SU-DHL-6 (cell line): ENCODE measurements around the gene PORCN.
"Not testable (repeated sequence)": the region's sequence is repeated elsewhere in the genome, so short reads cannot be mapped to it uniquely, and the experiment has no call there.

Experiments used
- H2AFZ ChIP-seq: fragments of 200-600 bp; sonication (generic); 2 replicates; pipeline ENCODE4 v1.6.1; 2014; ENCODE audit warnings: low read depth, mild to moderate bottlenecking, moderate library complexity, mixed read lengths, antibody characterized with exemption, low read length; ENCODE audit not compliant: severe bottlenecking
- H3F3A ChIP-seq: fragments of 200-600 bp; shearing (Covaris generic); 2 replicates; pipeline ENCODE4 v1.6.0; 2016; ENCODE audit warnings: antibody characterized with exemption, mild to moderate bottlenecking; ENCODE audit not compliant: insufficient read depth
- H3K27ac ChIP-seq: fragments of 200-600 bp; sonication (generic); 2 replicates; pipeline ENCODE4 v1.5.1; 2016; ENCODE audit warnings: low read depth, mild to moderate bottlenecking, low read length, moderate library complexity, mixed read lengths
- H3K27me3 ChIP-seq: fragments of 200-600 bp; sonication (generic), shearing (Covaris generic); 2 replicates; pipeline ENCODE4 v1.6.0; 2014; ENCODE audit warnings: mild to moderate bottlenecking, low read length
- H3K36me3 ChIP-seq: fragments of 200-600 bp; sonication (generic); 2 replicates; pipeline ENCODE4 v1.6.1; 2014; ENCODE audit warnings: mild to moderate bottlenecking, low read length, mixed read lengths
- H3K4me2 ChIP-seq: fragments of 300-600, 200-600 bp; shearing (Covaris generic), sonication (generic); 2 replicates; pipeline ENCODE4 v1.6.0; 2014; ENCODE audit warnings: low read length, low read depth, mild to moderate bottlenecking; ENCODE audit not compliant: poor library complexity, severe bottlenecking
- H3K4me3 ChIP-seq: fragments of 200-600 bp; sonication (generic); 2 replicates; pipeline ENCODE4 v1.5.1; 2014; ENCODE audit warnings: antibody characterized with exemption, low read length, mild to moderate bottlenecking, mixed read lengths; ENCODE audit not compliant: insufficient read depth, poor library complexity, severe bottlenecking
- H3K79me2 ChIP-seq: fragments of 200-600 bp; sonication (generic); 2 replicates; pipeline ENCODE4 v1.6.1; 2014; ENCODE audit warnings: mild to moderate bottlenecking, low read length, moderate library complexity; ENCODE audit not compliant: insufficient read depth
- H3K9ac ChIP-seq: fragments of 200-600 bp; sonication (generic); 2 replicates; pipeline ENCODE4 v1.7.0; 2014; ENCODE audit warnings: mild to moderate bottlenecking, low read length
- H3K9me2 ChIP-seq: fragments of 200-600 bp; sonication (generic); replicated peaks from 2 replicates; pipeline ENCODE4 v1.6.1; 2014; ENCODE audit warnings: low read length; ENCODE audit not compliant: insufficient read depth
- H3K9me3 ChIP-seq: fragments of 200-600 bp; sonication (generic); 2 replicates; pipeline ENCODE4 v1.6.1; 2014; ENCODE audit warnings: low read length, mixed read lengths; ENCODE audit not compliant: insufficient read depth
- H4K20me1 ChIP-seq: fragments of 200-600 bp; sonication (generic); 2 replicates; pipeline ENCODE4 v1.6.1; 2014; ENCODE audit warnings: low read depth, mild to moderate bottlenecking, antibody characterized with exemption, low read length, moderate library complexity, mixed read lengths
- CTCF ChIP-seq: fragments of 200-600 bp; sonication (generic); IDR thresholded peaks from one replicate; pipeline ENCODE4 v1.5.1; 2017; ENCODE audit warnings: antibody characterized with exemption, mild to moderate bottlenecking, low read length, moderate library complexity; ENCODE audit not compliant: insufficient read depth, poor library complexity, severe bottlenecking
- EZH2phosphoT487 ChIP-seq: fragments of 200-600 bp; sonication (generic), shearing (Covaris generic); conservative IDR thresholded peaks from 2 replicates; pipeline ENCODE4 v1.6.1; 2018; ENCODE audit warnings: mild to moderate bottlenecking, antibody characterized with exemption, low read length, moderate library complexity, mixed read lengths

Gene PORCN

GRCh38 chrX:48541140-48541814 is 32.5 kb downstream of the PORCN start:
- no peak overlapping the region for H2AFZ ChIP-seq
- no peak overlapping the region for H3K9ac ChIP-seq
- H3K27ac ChIP-seq = no peak overlapping the region
- TF ChIP-seq CTCF (no peak), EZH2phosphoT487 (no peak)
- H3K4me2 ChIP-seq = peak overlapping the region; percentile 0
- H3K79me2 ChIP-seq = peaks cover 12% of the 10 kb centered on the region
- no peaks in the 10 kb centered on the region for H3K9me2 ChIP-seq
- no peaks in the 10 kb centered on the region for H3K9me3 ChIP-seq
- no peaks in the 10 kb centered on the region for H3K27me3 ChIP-seq
- no peak overlapping the region for H3K4me3 ChIP-seq
- H3F3A ChIP-seq = peaks cover 5% of the 10 kb centered on the region; the same call in 1 of the 2 replicates
- H3K36me3 ChIP-seq = no peaks in the 10 kb centered on the region
- no peaks in the 10 kb centered on the region for H4K20me1 ChIP-seq

DNA sequence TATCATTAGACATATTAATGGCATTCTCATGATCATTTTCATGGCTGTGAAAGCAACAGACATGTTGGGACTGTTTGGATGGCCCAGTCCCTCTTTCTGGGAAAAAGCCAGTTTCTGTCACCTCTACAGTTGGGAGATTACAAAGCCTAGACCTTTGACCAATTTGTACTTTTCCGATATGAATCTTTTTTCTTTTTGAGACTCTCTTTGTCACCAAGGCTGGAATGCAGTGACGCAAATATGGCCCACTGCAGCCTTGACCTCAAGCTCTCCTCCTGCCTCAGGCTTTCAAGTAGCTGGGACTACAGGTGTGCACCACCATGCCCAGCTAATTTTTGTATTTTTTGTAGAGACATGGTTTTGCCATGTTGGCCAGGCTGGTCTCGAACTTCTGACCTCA is 40.1 kb downstream of the PORCN start:
- Histone ChIP-seq H3K4me2 (no peak overlapping the region), H3K9me2 (no peaks in the 10 kb centered on the region), H3K9me3 (no peaks in the 10 kb centered on the region), H3K79me2 (no peaks in the 10 kb centered on the region), H3F3A (no peaks in the 10 kb centered on the region), H4K20me1 (no peaks in the 10 kb centered on the region), H3K9ac (no peak overlapping the region), H3K27ac (no peak overlapping the region), H3K4me3 (no peak overlapping the region), H2AFZ (no peak overlapping the region), H3K27me3 (no peaks in the 10 kb centered on the region), H3K36me3 (no peaks in the 10 kb centered on the region)
- TF ChIP-seq EZH2phosphoT487 (no peak), CTCF (no peak)

GRCh38 chrX:48555731-48556325 is 47.0 kb downstream of the PORCN start:
- H3K36me3 ChIP-seq, H3K9me3 ChIP-seq, H3K4me2 ChIP-seq, H3K4me3 ChIP-seq, H3K79me2 ChIP-seq, H3K9ac ChIP-seq, H4K20me1 ChIP-seq, H2AFZ ChIP-seq, H3F3A ChIP-seq, H3K27ac ChIP-seq, H3K9me2 ChIP-seq, H3K27me3 ChIP-seq: not testable (repeated sequence)

DNA sequence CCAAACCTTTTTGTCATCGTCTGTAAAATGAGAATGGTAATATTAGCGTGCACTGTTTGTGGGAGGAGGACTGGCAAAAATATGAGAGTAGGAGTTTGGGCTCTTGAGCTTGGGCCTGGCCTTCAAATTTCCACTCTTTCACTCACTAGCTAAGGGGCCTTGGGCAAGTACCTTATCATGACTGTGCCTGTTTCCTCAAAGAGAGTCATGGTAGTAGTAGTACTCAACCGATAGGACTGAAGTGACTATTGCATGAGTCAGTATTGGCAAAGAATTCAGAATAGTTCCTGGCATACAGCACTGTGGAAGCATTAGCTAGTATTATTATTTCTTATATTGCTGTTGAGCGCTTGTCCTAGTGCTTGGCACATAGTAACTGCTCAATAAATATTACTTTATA is 49.5 kb downstream of the PORCN start:
- H3F3A ChIP-seq = no peaks in the 10 kb centered on the region
- no peaks in the 10 kb centered on the region for H4K20me1 ChIP-seq
- H3K9me3 ChIP-seq = no peaks in the 10 kb centered on the region
- no peak for TF ChIP-seq CTCF
- H3K9ac ChIP-seq = no peak overlapping the region
- no peak overlapping the region for H3K4me3 ChIP-seq
- no peaks in the 10 kb centered on the region for H3K9me2 ChIP-seq
- no peaks in the 10 kb centered on the region for H3K27me3 ChIP-seq
- no peaks in the 10 kb centered on the region for H3K36me3 ChIP-seq
- no peaks in the 10 kb centered on the region for H3K79me2 ChIP-seq
- H3K27ac ChIP-seq = no peak overlapping the region
- no peak overlapping the region for H2AFZ ChIP-seq
- no peak overlapping the region for H3K4me2 ChIP-seq
